PC-3 (cell line): ENCODE measurements around the gene FGF6.

Experiments used
- EZH2 ChIP-seq: fragments of 300-600 bp; sonication (generic); IDR thresholded peaks from one replicate; pipeline ENCODE4 v1.6.1; 2017; ENCODE audit warnings: antibody characterized with exemption, mild to moderate bottlenecking, low read length; ENCODE audit not compliant: unreplicated experiment
- TF ChIP-seq, protein P1 (sequence below): fragments of 300-600 bp; sonication (generic); conservative IDR thresholded peaks from 2 replicates; pipeline ENCODE4 v1.5.1; 2017; ENCODE audit warnings: antibody characterized with exemption, low read depth, mild to moderate bottlenecking, low read length

DNA sequence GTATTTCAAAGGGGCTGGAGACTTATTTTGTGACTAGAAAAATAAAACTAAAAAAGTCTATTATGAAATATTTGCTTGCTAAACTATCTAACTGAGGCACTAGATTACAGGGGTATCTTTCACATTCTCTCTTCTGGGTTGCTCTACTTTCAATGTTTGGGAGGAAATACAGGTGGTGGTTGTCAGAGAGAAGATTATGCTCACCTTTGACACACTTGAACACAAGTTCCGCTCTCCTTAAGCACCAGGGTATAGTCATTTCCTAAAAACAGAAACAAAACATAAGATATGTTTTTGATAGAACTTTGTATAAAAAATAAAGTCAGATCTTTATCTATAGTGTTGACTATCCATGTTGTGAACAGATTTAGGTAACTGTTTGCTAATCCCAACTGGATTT lies 45.4 kb upstream of the FGF6 start:
- TF ChIP-seq, protein P1, sequence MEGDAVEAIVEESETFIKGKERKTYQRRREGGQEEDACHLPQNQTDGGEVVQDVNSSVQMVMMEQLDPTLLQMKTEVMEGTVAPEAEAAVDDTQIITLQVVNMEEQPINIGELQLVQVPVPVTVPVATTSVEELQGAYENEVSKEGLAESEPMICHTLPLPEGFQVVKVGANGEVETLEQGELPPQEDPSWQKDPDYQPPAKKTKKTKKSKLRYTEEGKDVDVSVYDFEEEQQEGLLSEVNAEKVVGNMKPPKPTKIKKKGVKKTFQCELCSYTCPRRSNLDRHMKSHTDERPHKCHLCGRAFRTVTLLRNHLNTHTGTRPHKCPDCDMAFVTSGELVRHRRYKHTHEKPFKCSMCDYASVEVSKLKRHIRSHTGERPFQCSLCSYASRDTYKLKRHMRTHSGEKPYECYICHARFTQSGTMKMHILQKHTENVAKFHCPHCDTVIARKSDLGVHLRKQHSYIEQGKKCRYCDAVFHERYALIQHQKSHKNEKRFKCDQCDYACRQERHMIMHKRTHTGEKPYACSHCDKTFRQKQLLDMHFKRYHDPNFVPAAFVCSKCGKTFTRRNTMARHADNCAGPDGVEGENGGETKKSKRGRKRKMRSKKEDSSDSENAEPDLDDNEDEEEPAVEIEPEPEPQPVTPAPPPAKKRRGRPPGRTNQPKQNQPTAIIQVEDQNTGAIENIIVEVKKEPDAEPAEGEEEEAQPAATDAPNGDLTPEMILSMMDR = no peak
- TF ChIP-seq EZH2 = no peak
